ENCODE results near the gene YTHDF1.
A peak's percentile ranks its signal among the peaks of the same experiment; 100 is the strongest.

YTHDF1 gene

DNA sequence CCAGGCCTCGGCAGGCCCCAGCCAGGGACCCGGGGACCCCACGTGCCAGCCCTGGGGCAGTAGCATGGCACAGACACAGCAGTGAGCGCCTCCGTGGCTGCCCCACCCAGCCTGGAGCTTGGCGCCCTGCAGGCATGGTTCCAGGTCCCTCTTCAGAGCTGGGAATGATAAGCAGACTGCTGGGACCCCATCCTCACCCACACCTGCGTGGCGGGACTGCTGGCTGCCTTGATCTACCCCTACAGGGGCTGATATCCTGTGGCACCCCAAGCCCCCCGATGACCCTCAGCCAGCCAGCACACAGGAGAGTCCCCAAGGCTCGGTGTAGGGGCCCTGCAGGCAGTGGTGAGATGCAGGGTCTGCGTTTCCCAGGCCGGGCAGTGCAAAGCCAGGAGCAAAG, 47.1 kb downstream of the YTHDF1 start:
- no peak for ATAC-seq
- no peak overlapping the region for H3K27ac Mint-ChIP-seq

DNA sequence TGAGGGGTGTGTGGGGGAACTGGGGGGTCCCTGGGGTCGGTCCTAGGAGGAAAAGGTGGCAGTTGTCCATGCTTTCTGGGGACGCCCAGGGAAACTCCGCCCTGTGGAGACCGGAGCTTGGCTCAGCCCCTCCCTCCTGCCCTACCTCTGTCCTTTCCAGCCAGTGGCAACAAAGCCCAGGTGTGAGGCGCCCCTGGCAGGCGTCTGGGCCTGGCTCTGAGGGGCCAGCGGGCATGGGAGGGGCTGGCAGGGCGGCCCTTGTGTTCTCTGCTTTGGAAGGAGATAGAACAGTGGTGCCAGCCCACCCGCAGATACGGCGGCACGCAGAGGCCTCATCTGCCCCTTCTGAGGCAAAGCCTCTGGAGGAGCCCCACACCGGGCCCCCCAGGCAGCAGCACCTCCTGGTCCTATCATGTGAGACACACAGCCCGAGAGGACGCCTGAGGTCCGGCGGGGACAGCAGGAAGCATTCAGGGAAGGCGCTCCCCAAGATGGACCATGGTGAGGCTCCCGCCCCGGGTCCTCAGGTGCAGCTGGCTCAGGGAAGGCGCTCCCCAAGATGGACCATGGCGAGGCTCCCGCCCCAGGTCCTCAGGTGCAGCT, 47.9 kb downstream of the YTHDF1 start:
- ATAC-seq, result no peak
- Mint-ChIP-seq H3K36me3 (no peaks in the 10 kb centered on the region), H3K4me1 (peaks cover 10% of the 10 kb centered on the region), H3K4me3 (no peak overlapping the region), H3K27ac (no peak overlapping the region), H3K9me3 (peaks cover 2% of the 10 kb centered on the region), H3K27me3 (peaks cover 49% of the 10 kb centered on the region)

More for the DNA sequence above, 47.1 kb downstream of the YTHDF1 start:
- H3K4me3 Mint-ChIP-seq, result no peak overlapping the region
- no peaks in the 10 kb centered on the region for H3K36me3 Mint-ChIP-seq
- H3K9me3 Mint-ChIP-seq, result peaks cover 2% of the 10 kb centered on the region
- peaks cover 46% of the 10 kb centered on the region for H3K27me3 Mint-ChIP-seq
- peaks cover 10% of the 10 kb centered on the region for H3K4me1 Mint-ChIP-seq

DNA sequence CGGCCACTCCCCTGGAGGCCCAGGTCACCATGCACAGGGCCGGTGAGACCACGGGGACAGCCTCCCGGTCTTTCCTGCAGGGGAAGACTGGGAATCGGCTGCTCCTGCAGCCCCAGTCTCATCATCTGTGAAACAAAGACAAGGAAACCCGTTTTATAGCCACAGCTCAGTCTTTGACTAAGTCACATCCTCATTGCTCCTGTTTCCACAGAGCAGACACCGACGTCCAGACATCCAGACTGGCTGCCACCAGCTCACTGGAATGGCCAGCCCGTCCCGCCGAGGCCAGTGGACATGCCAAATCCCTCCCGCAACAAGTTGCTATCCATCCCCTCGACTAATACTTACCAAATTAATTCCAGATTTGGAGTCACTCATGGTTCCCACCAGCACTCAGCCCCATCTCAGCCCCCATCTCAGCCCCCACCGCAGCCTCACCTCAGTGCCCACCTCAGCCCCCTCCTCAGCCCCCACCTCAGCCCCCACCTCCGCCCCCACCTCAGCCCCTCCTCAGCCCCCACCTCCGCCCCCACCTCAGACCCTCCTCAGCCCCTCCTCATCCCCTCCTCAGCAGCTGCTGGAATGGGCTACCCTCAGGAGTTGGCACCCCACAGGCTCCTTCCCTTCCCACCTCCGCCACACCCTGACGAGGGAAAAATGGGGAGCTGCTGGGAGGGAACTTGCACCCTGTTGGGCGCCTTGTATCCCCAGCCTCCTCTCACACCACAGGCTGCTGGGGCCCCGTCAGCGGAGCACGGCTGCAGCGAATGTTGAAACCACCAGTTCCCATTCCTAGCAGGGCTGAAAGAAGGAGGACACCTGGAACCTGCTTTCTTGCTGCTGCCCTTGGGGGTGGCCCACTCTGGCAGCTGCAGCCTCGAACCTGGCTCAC, 48.7 kb downstream of the YTHDF1 start:
- Mint-ChIP-seq H3K36me3 (no peaks in the 10 kb centered on the region), H3K27me3 (peaks cover 43% of the 10 kb centered on the region), H3K4me1 (peaks cover 8% of the 10 kb centered on the region), H3K4me3 (no peak overlapping the region), H3K9me3 (peaks cover 2% of the 10 kb centered on the region), H3K27ac (no peak overlapping the region)
- ATAC-seq, result peak; percentile 67

DNA sequence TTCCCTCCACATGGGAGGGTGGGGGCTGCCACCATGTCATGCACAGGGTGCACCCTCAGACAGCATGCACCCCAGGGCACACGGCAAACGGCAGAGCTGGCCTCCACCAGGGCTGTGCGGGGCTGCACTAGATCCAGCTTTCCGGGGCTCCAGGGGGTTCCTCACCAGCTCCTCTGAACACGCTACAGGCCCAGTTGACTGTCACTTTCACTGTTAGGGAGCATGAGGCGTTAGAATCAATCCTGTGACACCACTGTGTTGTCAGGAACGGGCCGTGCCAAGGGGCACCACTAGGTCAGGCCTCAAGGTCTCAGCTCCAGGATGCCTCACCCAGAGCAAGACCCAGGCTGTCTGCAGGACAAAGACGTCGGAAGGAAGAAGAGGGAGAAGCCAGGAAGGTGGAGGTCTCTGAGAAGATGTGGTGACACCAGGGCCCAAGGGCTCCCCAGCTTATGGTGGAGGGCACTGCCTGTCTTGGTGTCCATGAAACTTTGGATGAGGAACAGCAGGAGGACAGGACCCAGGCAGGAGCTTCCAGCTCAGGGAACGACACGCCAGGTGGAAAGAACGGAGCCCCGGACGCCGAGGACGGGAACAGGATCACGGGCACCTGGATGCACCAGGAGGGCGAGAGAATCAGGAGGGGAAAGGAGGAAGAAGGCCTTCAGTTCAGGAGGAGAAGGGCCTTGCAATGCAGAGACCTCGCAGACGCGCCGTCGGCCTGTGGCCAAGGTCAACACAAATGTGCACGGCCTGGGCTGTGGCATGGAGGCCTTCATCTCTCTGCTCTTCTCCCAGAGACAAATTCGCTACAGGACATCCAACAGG, 49.5 kb downstream of the YTHDF1 start:
- Mint-ChIP-seq H3K9me3 (no peaks in the 10 kb centered on the region), H3K27ac (no peak overlapping the region), H3K4me3 (no peak overlapping the region), H3K36me3 (no peaks in the 10 kb centered on the region), H3K4me1 (no peaks in the 10 kb centered on the region), H3K27me3 (peaks cover 41% of the 10 kb centered on the region)
- no peak for ATAC-seq

DNA sequence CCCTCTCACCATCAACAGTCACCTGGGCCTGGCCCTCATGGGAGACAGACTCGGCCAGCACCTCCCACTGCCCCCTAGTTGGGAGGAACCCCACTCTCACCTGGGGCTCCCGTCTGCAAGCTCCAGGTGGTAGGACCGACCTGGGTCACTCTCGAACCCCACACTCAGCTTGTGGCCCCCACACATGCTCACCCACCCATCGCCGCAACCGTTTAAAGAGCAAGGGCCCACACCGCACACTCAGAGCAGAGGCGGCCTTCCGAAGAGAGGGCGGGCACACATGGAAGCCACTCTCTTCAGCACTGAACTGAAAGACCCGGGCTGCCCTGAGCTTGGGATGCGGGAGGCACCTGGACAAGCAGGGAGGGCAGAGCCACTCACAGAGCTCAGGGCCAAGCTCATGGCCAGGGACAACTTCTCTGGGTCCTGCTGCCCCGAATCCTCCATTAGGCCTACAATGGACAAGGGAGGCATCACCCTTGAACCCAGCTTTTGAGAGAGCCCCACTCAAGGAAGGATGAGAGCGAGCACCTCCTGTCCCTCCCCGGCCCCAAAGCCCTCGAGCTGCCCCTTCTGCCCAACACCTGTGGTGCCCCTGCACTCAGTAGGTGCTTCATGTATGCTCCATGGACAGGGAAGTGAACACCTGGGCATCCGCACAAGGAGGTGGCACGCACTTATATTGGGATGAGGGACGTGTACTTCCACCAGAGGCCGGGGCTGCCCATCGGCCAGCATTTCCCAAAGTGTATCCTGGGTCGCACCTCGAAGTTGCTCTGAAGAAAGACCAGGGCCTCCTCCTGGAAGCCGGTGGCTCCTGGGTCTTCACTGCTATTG, 50.4 kb downstream of the YTHDF1 start:
- no peaks in the 10 kb centered on the region for H3K4me1 Mint-ChIP-seq
- no peak overlapping the region for H3K27ac Mint-ChIP-seq

DNA sequence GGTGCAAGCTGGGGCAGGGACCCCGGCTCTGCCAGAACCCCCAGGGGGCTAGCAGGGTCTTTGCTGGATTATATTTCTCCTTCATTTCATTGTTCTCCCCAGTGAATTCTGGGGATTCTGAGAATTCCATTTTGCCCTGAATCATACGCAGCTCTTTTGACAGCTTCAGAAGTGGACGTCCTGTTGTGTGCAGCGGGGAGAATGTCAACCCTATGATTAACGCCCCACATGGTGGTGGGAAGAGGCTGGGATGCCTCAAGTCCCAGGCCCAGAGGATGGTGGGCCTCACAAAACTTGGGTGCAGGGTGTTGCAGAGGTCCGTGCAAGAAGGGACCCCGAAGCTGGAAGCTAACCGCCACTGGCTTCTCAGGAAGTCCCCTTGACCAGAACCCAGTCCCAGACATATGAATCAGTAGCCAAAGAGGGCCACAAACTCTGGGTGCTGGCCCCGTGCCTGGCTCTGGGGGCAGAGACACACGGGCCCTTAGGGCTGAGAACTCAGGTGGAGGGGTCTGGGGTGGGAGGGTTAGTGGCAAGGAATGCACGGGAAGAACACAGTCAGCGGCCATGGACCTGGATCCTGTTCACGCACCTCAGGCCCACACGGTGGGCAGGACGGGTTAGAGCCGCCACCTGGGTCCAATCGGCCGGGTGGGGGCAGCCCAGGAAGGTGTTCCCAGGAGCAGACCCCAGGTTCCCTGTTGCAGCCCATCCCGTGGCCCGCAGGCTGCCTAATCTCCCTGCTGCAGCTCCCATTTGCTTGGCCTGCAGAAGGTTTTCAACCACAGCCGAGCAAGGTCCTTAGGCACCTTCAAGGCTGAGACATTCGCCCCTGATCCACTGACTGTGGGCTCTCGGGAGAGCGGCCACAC, 51.2 kb downstream of the YTHDF1 start:
- Mint-ChIP-seq H3K4me1 (no peaks in the 10 kb centered on the region), H3K9me3 (no peaks in the 10 kb centered on the region), H3K27me3 (peaks cover 35% of the 10 kb centered on the region), H3K27ac (no peak overlapping the region), H3K4me3 (no peak overlapping the region), H3K36me3 (no peaks in the 10 kb centered on the region)
- ATAC-seq, result no peak

More for the DNA sequence above, 50.4 kb downstream of the YTHDF1 start:
- no peaks in the 10 kb centered on the region for H3K36me3 Mint-ChIP-seq
- peaks cover 41% of the 10 kb centered on the region for H3K27me3 Mint-ChIP-seq
- no peak overlapping the region for H3K4me3 Mint-ChIP-seq
- no peaks in the 10 kb centered on the region for H3K9me3 Mint-ChIP-seq
- no peak for ATAC-seq

DNA sequence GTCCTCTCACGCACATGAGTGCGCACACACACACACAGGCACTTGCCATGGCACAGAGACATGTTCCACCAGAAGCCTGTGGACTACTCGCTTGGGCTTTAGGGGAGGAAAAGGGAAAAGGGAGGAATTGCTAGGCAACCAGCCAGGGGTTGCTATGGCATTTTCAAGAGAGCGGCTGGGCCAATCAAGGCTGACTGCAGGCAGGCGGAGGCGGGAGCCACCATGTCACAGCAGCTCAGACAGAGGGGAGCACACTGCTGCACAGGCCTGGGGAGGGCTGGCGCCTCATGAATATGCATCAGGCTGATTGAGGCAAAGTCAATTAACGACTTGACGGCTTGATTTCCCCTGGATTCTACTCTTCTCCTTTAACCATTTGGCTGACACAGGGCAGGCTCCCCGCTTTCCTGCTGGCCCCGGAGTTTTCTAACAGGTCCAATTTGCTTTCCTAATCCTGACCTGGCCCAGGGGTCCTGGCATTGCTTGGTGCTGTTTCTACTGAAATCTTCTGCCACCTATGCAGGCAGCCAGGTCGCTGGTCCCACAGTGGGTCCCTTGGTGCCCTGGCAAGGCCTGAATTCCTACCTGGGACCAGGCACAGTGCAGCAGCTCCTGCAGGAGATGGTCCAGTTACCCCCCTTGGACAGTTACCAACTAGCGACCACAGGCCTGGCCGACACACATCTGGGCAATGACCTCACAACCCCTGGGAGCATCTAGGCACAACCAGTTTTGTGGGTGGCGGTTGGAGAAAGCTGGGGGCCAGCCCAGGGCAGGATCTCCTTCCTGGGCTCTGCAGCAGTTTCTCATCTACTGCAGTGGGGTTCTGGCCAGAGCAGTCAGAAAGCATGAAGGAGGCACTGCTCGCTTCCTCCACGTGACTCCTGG, 52.1 kb downstream of the YTHDF1 start:
- Mint-ChIP-seq H3K4me3 (no peak overlapping the region), H3K36me3 (no peaks in the 10 kb centered on the region), H3K27ac (no peak overlapping the region), H3K9me3 (no peaks in the 10 kb centered on the region), H3K27me3 (peaks cover 35% of the 10 kb centered on the region), H3K4me1 (no peaks in the 10 kb centered on the region)
- ATAC-seq, result no peak

DNA sequence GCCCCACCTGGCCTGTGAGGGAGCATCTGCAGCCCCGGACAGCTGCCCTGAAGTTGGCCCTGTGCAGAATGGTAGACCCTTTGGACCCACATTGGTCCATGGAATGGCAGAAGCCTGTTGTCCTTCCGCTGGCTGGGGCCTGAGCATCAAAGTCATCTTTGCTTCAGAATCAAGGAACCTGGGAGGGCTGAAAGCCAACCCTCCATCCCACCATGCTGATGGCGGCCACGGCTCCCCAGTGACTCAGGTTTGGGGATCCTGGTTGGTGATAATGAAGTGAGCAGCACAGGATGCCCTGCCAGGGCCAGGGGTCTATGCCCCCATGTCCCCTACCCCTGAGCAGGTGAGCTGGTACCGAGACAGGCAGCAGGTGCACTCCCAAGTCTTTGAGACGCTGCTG, 52.8 kb downstream of the YTHDF1 start:
- no peak for ATAC-seq
- H3K4me3 Mint-ChIP-seq, result no peak overlapping the region

DNA sequence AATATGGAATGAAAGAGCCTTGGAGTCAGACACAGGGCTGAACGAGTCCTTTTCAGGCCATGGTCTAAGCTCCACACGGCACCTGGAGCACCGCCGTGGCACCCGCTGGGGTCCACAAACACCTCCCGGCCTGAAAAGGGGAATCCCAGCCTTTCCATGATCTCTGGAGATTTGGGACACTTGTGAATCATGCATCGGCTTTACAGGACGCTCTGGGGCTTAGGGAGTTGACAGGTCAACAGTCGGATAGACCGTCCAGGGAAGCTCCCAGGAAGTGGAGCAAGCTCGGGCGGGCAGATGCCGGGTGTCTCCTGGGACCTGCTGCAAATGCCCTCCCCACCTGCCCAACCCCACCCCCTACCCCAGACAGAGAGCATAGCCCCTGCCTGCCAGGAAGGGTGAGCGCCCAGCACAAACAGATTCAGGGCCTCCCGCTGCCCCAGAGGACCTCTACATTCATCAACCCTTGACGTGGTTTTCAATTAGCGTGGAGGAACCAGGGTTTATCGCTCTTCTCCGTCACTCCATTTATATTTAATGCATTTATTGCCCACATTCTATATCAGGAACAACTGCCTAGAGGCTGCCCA, 53.6 kb downstream of the YTHDF1 start:
- peaks cover 51% of the 10 kb centered on the region for H3K27me3 Mint-ChIP-seq
- peaks cover 6% of the 10 kb centered on the region for H3K9me3 Mint-ChIP-seq
- no peaks in the 10 kb centered on the region for H3K4me1 Mint-ChIP-seq
- no peak for ATAC-seq
- H3K27ac Mint-ChIP-seq, result no peak overlapping the region
- H3K4me3 Mint-ChIP-seq, result no peak overlapping the region
- no peaks in the 10 kb centered on the region for H3K36me3 Mint-ChIP-seq

More for the DNA sequence above, 52.8 kb downstream of the YTHDF1 start:
- no peaks in the 10 kb centered on the region for H3K4me1 Mint-ChIP-seq
- peaks cover 4% of the 10 kb centered on the region for H3K9me3 Mint-ChIP-seq
- H3K27ac Mint-ChIP-seq, result no peak overlapping the region
- no peaks in the 10 kb centered on the region for H3K36me3 Mint-ChIP-seq
- H3K27me3 Mint-ChIP-seq, result peaks cover 42% of the 10 kb centered on the region

DNA sequence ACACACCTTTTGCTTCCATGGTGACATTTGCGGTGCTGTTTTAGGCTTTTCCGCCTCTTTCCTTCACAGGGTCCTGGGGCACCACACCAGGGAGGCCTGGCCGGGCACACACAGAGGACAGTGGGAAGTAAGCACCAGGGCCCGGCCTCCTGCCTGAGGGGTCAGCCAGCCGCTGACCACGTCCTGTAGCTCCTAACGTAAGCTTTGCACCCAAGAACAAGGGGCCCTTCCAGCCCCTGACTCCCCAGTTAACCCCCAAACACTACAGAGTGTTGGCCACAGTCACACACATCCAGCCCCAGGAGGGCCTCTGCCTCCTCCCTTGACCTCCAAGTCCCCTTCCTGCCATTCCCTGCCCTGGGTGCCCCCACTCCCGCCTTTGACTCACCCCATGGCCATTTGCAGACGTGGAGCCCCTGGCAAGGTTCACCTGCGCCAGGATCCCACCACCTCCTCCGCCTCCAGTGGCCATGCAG, 54.7 kb downstream of the YTHDF1 start:
- no peaks in the 10 kb centered on the region for H3K36me3 Mint-ChIP-seq
- no peak overlapping the region for H3K4me3 Mint-ChIP-seq
- peaks cover 6% of the 10 kb centered on the region for H3K9me3 Mint-ChIP-seq
- no peaks in the 10 kb centered on the region for H3K4me1 Mint-ChIP-seq
- no peak overlapping the region for H3K27ac Mint-ChIP-seq
- H3K27me3 Mint-ChIP-seq, result peaks cover 60% of the 10 kb centered on the region
- no peak for ATAC-seq

DNA sequence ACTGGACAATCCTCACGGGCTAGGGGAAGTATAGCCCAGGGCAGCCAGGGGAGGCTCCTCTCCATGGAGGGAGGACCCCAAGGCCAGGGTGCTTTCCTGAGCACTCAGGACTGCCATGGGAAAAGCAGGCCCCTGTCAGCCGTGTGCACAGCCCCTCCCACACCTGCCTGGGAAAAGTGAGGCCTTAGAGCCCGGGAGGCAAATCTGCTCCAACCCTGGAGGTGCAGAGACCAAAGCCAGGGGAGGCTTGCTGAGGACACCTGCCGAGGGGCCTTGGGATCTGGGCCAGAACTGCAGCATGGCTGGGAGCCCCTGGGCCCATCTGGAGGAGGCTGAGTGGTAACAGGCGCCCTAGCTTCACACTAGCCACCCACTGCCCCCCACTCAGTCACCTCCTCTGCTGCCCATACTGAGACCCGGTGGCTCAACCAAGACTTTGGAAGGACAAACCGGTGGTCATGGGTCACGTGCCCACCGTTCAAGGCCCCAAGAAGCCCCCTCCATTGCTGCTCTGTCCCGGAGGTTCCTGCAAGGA, 55.2 kb downstream of the YTHDF1 start:
- no peak for ATAC-seq
- Mint-ChIP-seq H3K27ac (no peak overlapping the region), H3K4me1 (no peaks in the 10 kb centered on the region), H3K36me3 (no peaks in the 10 kb centered on the region), H3K9me3 (peaks cover 6% of the 10 kb centered on the region), H3K27me3 (peaks cover 65% of the 10 kb centered on the region), H3K4me3 (no peak overlapping the region)

DNA sequence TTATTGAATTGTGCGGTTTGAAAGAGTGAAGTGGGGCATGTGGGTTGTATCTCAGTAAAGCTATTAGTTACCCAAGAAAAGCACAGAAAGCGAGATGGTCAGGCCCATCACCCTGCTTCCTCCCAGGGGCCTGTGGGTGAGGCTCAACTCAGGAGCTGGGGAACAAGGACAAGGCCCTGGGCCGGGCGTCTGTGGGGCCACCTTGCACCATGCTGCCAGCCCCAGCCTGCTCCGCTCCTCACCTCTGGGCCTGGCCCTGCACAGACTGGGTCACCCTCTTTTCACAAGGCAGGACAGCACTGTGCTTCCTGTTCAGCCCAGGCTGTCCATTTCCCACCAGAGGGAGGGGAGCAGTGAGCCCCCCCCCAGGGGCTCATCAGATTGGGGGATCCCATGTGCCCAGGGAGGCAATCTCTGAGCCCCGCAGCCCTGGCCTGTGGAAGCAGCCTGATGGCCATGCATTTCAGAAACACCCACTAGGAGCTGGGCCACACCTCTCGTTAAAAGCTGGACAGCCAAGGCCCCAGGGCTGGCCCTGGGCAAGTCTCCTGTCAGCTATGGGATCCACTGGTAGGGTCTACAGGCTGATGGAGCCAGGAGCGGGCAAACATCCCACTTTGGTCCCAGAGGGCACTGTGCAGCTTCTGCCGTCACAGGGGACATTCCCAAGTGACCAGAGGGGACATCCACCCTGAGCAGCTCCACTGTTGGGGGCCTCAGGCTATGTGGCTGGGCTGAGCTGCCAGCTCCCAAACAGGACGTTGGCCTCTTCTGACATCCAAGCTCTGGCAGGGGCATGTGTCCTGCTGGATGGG, 55.9 kb downstream of the YTHDF1 start:
- ATAC-seq, result no peak
- H3K27me3 Mint-ChIP-seq, result peaks cover 71% of the 10 kb centered on the region
- peaks cover 6% of the 10 kb centered on the region for H3K9me3 Mint-ChIP-seq
- no peak overlapping the region for H3K27ac Mint-ChIP-seq
- no peaks in the 10 kb centered on the region for H3K36me3 Mint-ChIP-seq
- no peak overlapping the region for H3K4me3 Mint-ChIP-seq
- no peaks in the 10 kb centered on the region for H3K4me1 Mint-ChIP-seq
